WTC11 (cell line): Measurements from ENCODE around the gene ABHD13. TPM values are rescaled to one million over a fixed set of nuclear protein-coding genes. Genes with fewer than 3 reads are reported as not detected.

Experiments
- ATAC-seq: fragments of 200-7000 bp; cut with Tn5 transposase; 2 replicates; pipeline ENCODE4 v1.10.0; 2021; ENCODE audit warnings: mild to moderate bottlenecking, moderate library complexity
- CTCF ChIA-PET: fragments of 300-600 bp; sonication (Branson Sonifier 250); formaldehyde crosslinking; loops from one replicate; lab custom pipeline; 2021; ENCODE audit warnings: antibody characterized with exemption; lab: Charles Lee
- POLR2A ChIA-PET: fragments of 350-600 bp; sonication (Branson Sonifier 250); formaldehyde crosslinking; loops from one replicate; lab custom pipeline; 2021; ENCODE audit warnings: antibody characterized with exemption; lab: Charles Lee
- DNase-seq: peaks from one replicate; pipeline ENCODE4 v3.0.0; 2021; ENCODE audit warnings: low spot score
- H3K27ac Mint-ChIP-seq: 2 replicates; pipeline ENCODE4 v1.8.0; 2021; ENCODE audit warnings: mixed read lengths
- H3K27me3 Mint-ChIP-seq: 2 replicates; pipeline ENCODE4 v1.8.0; 2021; ENCODE audit warnings: low read depth, mild to moderate bottlenecking, moderate library complexity, mixed read lengths
- H3K36me3 Mint-ChIP-seq: 2 replicates; pipeline ENCODE4 v1.8.0; 2021; ENCODE audit warnings: mixed read lengths
- H3K4me1 Mint-ChIP-seq: 2 replicates; pipeline ENCODE4 v1.8.0; 2022; ENCODE audit warnings: mixed read lengths
- H3K4me3 Mint-ChIP-seq: 2 replicates; pipeline ENCODE4 v1.8.0; 2021; ENCODE audit warnings: mild to moderate bottlenecking, moderate library complexity, mixed read lengths
- H3K9me3 Mint-ChIP-seq: 2 replicates; pipeline ENCODE4 v1.8.0; 2021; ENCODE audit warnings: mixed read lengths
- AR ChIP-seq: fragments of 250-450 bp; sonication (Bioruptor Pico); IDR thresholded peaks from 2 replicates; pipeline ENCODE4 v1.9.0; 2021; ENCODE audit warnings: mild to moderate bottlenecking
- CBFB ChIP-seq: sonication (generic); formaldehyde crosslinking; IDR thresholded peaks from 2 replicates; pipeline ENCODE4 v1.8.1; 2022; ENCODE audit warnings: mild to moderate bottlenecking, low read depth, missing genetic modification reagents
- CDX4 ChIP-seq: fragments of 250-450 bp; sonication (Bioruptor Pico); IDR thresholded peaks from 2 replicates; pipeline ENCODE4 v1.9.0; 2021; ENCODE audit warnings: moderate library complexity, mild to moderate bottlenecking, inconsistent platforms, borderline replicate concordance
- ELF4 ChIP-seq: sonication (generic); formaldehyde crosslinking; IDR thresholded peaks from 2 replicates; pipeline ENCODE4 v1.8.1; 2022; ENCODE audit warnings: low read depth, mild to moderate bottlenecking, moderate library complexity, missing genetic modification reagents
- EMX1 ChIP-seq: fragments of 250-450 bp; sonication (Bioruptor Pico); IDR thresholded peaks from 2 replicates; pipeline ENCODE4 v1.8.0; 2021; ENCODE audit warnings: mild to moderate bottlenecking
- MYBL2 ChIP-seq: sonication (generic); formaldehyde crosslinking; IDR thresholded peaks from 2 replicates; pipeline ENCODE4 v1.8.1; 2023; ENCODE audit warnings: mild to moderate bottlenecking, moderate library complexity, missing genetic modification reagents
- NFE2L1 ChIP-seq: sonication (generic); formaldehyde crosslinking; IDR thresholded peaks from 2 replicates; pipeline ENCODE4 v1.8.1; 2023; ENCODE audit warnings: missing genetic modification reagents
- NFYB ChIP-seq: sonication (generic); formaldehyde crosslinking; conservative IDR thresholded peaks from 2 replicates; pipeline ENCODE4 v1.8.0; 2022; ENCODE audit warnings: low read depth, missing genetic modification reagents
- NR3C1 ChIP-seq: sonication (generic); formaldehyde crosslinking; conservative IDR thresholded peaks from 2 replicates; pipeline ENCODE4 v1.8.1; 2023; ENCODE audit warnings: low read depth, mild to moderate bottlenecking, missing genetic modification reagents
- OVOL2 ChIP-seq: fragments of 250-450 bp; sonication (Bioruptor Pico); IDR thresholded peaks from 2 replicates; pipeline ENCODE4 v1.9.0; 2021; ENCODE audit warnings: mild to moderate bottlenecking, borderline replicate concordance
- PREB ChIP-seq: sonication (generic); formaldehyde crosslinking; IDR thresholded peaks from 2 replicates; pipeline ENCODE4 v1.8.1; 2022; ENCODE audit warnings: mild to moderate bottlenecking, missing genetic modification reagents, moderate library complexity, borderline replicate concordance
- SOX15 ChIP-seq: fragments of 250-450 bp; sonication (Bioruptor Pico); IDR thresholded peaks from 2 replicates; pipeline ENCODE4 v1.9.0; 2021; ENCODE audit warnings: mild to moderate bottlenecking
- SP1 ChIP-seq: sonication (generic); formaldehyde crosslinking; conservative IDR thresholded peaks from 2 replicates; pipeline ENCODE4 v1.8.1; 2022; ENCODE audit warnings: missing genetic modification reagents
- TCF7 ChIP-seq: sonication (generic); formaldehyde crosslinking; IDR thresholded peaks from 2 replicates; pipeline ENCODE4 v1.8.0; 2022; ENCODE audit warnings: mild to moderate bottlenecking, low read depth, missing genetic modification reagents, moderate library complexity
- TEAD4 ChIP-seq: sonication (generic); formaldehyde crosslinking; IDR thresholded peaks from 2 replicates; pipeline ENCODE4 v1.8.0; 2022; ENCODE audit warnings: mild to moderate bottlenecking, missing genetic modification reagents
- ZNF232 ChIP-seq: sonication (generic); formaldehyde crosslinking; IDR thresholded peaks from 2 replicates; pipeline ENCODE4 v1.8.0; 2022; ENCODE audit warnings: mild to moderate bottlenecking, missing genetic modification reagents
- ZNF423 ChIP-seq: fragments of 250-450 bp; sonication (Bioruptor Pico); IDR thresholded peaks from 2 replicates; pipeline ENCODE4 v2.1.2; 2022; ENCODE audit warnings: mild to moderate bottlenecking, moderate library complexity
- total RNA-seq: library from RNA; stranded (reverse); gene quantifications from 3 replicates; pipeline ENCODE4 v1.2.3, GENCODE V29; 2021
- TF ChIP-seq, protein P1 (sequence below): sonication (generic); formaldehyde crosslinking; IDR thresholded peaks from 2 replicates; pipeline ENCODE4 v1.8.0; 2022; ENCODE audit warnings: missing genetic modification reagents
- TF ChIP-seq, protein P2 (sequence below): sonication (generic); formaldehyde crosslinking; IDR thresholded peaks from 2 replicates; pipeline ENCODE4 v1.8.0; 2023; ENCODE audit warnings: missing genetic modification reagents, mild to moderate bottlenecking, borderline replicate concordance
- TF ChIP-seq, protein P3 (sequence below): sonication (generic); formaldehyde crosslinking; IDR thresholded peaks from 2 replicates; pipeline ENCODE4 v1.8.0; 2023; ENCODE audit warnings: missing genetic modification reagents
- TF ChIP-seq, protein P4 (sequence below): fragments of 250-450 bp; sonication (Bioruptor Pico); IDR thresholded peaks from 2 replicates; pipeline ENCODE4 v1.9.0; 2021; ENCODE audit warnings: mild to moderate bottlenecking
- TF ChIP-seq, protein P5 (sequence below): fragments of 250-450 bp; sonication (Bioruptor Pico); IDR thresholded peaks from 2 replicates; pipeline ENCODE4 v2.1.2; 2022; ENCODE audit warnings: mild to moderate bottlenecking, moderate library complexity

ABHD13 gene
- total RNA-seq, 1 experiment from 2014 or later, result 5.4 TPM

DNA sequence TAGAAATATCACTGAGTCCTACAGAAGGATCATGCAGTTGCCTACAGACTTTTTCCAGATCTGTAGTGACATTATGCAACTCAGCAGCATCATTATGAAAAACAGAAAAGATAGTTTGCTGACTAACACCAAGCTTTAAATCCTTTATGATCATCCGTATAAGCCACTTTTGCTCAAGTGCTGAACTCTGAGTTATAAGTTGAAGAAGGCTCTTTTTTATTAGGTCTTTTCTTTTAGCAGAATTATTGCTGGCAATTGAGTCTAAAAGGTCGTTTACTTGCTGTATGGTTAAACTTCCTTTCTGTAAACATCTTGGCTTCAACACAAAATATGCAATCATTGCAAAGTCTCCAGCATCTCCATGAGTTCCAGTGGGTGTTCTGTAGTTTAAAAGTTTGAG lies 7.6 kb upstream of the ABHD13 start:
- peaks cover 14% of the 10 kb centered on the region for H3K36me3 Mint-ChIP-seq
- no peak for ATAC-seq

DNA sequence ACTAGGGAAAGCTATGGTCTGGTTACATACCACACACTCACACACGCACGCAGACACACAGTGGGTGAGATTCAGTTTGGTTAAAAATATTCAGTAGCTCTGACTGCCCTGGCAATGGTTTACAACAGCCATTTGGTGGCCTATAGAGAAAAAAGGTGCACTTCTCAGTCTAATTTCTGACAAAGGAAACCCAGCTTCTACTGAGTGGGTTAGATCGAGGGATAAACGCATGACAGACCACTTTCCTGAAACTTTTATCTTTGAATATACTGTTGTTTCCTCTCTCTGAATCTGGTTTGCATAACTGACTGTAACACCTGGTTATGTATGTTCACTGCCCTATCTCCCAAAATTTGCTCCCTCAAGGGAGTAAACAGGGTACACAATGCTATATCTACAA lies 5.3 kb upstream of the ABHD13 start:
- ATAC-seq, result no peak
- peaks cover 14% of the 10 kb centered on the region for H3K36me3 Mint-ChIP-seq
- H3K9me3 Mint-ChIP-seq, result no peaks in the 10 kb centered on the region
- H3K27me3 Mint-ChIP-seq, result no peaks in the 10 kb centered on the region
- H3K4me3 Mint-ChIP-seq, result no peak overlapping the region
- H3K4me1 Mint-ChIP-seq, result peaks cover 11% of the 10 kb centered on the region
- ChIA-PET CTCF (no interaction called here), POLR2A (no interaction called here)
- H3K27ac Mint-ChIP-seq, result no peak overlapping the region
- no peak for DNase-seq
- TF ChIP-seq OVOL2 (CRISPR knock-in tag) (no peak), NFE2L1 (CRISPR knock-in tag) (no peak), CDX4 (CRISPR knock-in tag) (no peak), AR (CRISPR knock-in tag) (no peak), NR3C1 (CRISPR knock-in tag) (no peak), ELF4 (no peak), ZNF232 (CRISPR knock-in tag) (no peak), NFYB (CRISPR knock-in tag) (no peak), EMX1 (CRISPR knock-in tag) (no peak), ZNF423 (no peak), CBFB (CRISPR knock-in tag) (no peak)
- TF ChIP-seq, protein P1, sequence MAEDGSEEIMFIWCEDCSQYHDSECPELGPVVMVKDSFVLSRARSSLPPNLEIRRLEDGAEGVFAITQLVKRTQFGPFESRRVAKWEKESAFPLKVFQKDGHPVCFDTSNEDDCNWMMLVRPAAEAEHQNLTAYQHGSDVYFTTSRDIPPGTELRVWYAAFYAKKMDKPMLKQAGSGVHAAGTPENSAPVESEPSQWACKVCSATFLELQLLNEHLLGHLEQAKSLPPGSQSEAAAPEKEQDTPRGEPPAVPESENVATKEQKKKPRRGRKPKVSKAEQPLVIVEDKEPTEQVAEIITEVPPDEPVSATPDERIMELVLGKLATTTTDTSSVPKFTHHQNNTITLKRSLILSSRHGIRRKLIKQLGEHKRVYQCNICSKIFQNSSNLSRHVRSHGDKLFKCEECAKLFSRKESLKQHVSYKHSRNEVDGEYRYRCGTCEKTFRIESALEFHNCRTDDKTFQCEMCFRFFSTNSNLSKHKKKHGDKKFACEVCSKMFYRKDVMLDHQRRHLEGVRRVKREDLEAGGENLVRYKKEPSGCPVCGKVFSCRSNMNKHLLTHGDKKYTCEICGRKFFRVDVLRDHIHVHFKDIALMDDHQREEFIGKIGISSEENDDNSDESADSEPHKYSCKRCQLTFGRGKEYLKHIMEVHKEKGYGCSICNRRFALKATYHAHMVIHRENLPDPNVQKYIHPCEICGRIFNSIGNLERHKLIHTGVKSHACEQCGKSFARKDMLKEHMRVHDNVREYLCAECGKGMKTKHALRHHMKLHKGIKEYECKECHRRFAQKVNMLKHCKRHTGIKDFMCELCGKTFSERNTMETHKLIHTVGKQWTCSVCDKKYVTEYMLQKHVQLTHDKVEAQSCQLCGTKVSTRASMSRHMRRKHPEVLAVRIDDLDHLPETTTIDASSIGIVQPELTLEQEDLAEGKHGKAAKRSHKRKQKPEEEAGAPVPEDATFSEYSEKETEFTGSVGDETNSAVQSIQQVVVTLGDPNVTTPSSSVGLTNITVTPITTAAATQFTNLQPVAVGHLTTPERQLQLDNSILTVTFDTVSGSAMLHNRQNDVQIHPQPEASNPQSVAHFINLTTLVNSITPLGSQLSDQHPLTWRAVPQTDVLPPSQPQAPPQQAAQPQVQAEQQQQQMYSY, result no peak
- TF ChIP-seq, protein P2, sequence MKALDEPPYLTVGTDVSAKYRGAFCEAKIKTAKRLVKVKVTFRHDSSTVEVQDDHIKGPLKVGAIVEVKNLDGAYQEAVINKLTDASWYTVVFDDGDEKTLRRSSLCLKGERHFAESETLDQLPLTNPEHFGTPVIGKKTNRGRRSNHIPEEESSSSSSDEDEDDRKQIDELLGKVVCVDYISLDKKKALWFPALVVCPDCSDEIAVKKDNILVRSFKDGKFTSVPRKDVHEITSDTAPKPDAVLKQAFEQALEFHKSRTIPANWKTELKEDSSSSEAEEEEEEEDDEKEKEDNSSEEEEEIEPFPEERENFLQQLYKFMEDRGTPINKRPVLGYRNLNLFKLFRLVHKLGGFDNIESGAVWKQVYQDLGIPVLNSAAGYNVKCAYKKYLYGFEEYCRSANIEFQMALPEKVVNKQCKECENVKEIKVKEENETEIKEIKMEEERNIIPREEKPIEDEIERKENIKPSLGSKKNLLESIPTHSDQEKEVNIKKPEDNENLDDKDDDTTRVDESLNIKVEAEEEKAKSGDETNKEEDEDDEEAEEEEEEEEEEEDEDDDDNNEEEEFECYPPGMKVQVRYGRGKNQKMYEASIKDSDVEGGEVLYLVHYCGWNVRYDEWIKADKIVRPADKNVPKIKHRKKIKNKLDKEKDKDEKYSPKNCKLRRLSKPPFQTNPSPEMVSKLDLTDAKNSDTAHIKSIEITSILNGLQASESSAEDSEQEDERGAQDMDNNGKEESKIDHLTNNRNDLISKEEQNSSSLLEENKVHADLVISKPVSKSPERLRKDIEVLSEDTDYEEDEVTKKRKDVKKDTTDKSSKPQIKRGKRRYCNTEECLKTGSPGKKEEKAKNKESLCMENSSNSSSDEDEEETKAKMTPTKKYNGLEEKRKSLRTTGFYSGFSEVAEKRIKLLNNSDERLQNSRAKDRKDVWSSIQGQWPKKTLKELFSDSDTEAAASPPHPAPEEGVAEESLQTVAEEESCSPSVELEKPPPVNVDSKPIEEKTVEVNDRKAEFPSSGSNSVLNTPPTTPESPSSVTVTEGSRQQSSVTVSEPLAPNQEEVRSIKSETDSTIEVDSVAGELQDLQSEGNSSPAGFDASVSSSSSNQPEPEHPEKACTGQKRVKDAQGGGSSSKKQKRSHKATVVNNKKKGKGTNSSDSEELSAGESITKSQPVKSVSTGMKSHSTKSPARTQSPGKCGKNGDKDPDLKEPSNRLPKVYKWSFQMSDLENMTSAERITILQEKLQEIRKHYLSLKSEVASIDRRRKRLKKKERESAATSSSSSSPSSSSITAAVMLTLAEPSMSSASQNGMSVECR, result no peak
- TF ChIP-seq, protein P3, sequence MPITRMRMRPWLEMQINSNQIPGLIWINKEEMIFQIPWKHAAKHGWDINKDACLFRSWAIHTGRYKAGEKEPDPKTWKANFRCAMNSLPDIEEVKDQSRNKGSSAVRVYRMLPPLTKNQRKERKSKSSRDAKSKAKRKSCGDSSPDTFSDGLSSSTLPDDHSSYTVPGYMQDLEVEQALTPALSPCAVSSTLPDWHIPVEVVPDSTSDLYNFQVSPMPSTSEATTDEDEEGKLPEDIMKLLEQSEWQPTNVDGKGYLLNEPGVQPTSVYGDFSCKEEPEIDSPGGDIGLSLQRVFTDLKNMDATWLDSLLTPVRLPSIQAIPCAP (CRISPR knock-in tag), result no peak

More for the DNA sequence above, 7.6 kb upstream of the ABHD13 start:
- no peaks in the 10 kb centered on the region for H3K27me3 Mint-ChIP-seq
- ChIA-PET POLR2A (no interaction called here), CTCF (no interaction called here)
- no peaks in the 10 kb centered on the region for H3K9me3 Mint-ChIP-seq
- TF ChIP-seq SP1, result no peak
- TF ChIP-seq TCF7 (CRISPR knock-in tag), result no peak
- TF ChIP-seq, protein P4, sequence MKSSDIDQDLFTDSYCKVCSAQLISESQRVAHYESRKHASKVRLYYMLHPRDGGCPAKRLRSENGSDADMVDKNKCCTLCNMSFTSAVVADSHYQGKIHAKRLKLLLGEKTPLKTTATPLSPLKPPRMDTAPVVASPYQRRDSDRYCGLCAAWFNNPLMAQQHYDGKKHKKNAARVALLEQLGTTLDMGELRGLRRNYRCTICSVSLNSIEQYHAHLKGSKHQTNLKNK (CRISPR knock-in tag), result no peak
- TF ChIP-seq MYBL2 (CRISPR knock-in tag), result no peak
- TF ChIP-seq PREB (CRISPR knock-in tag), result no peak
- TF ChIP-seq TEAD4 (CRISPR knock-in tag), result no peak
- TF ChIP-seq, protein P5, sequence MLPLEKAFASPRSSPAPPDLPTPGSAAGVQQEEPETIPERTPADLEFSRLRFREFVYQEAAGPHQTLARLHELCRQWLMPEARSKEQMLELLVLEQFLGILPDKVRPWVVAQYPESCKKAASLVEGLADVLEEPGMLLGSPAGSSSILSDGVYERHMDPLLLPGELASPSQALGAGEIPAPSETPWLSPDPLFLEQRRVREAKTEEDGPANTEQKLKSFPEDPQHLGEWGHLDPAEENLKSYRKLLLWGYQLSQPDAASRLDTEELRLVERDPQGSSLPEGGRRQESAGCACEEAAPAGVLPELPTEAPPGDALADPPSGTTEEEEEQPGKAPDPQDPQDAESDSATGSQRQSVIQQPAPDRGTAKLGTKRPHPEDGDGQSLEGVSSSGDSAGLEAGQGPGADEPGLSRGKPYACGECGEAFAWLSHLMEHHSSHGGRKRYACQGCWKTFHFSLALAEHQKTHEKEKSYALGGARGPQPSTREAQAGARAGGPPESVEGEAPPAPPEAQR, result no peak
- TF ChIP-seq ZNF232 (CRISPR knock-in tag), result no peak
- no peak for TF ChIP-seq SOX15
- H3K4me3 Mint-ChIP-seq, result no peak overlapping the region
- no peak overlapping the region for H3K27ac Mint-ChIP-seq
- no peak for DNase-seq
- peaks cover 7% of the 10 kb centered on the region for H3K4me1 Mint-ChIP-seq
